Effector memory CD8-positive, alpha-beta T cell (primary cell): ENCODE data around the gene GCC2.
"Not testable (repeated sequence)": the region's sequence is repeated elsewhere in the genome, so short reads cannot be mapped to it uniquely, and the experiment has no call there.

ENCODE experiments used
- ATAC-seq: fragments of 150-1000 bp; cut with Tn5 transposase; replicated peaks from 2 replicates; pipeline ENCODE4 v1.10.0; 2021; ENCODE audit warnings: mild to moderate bottlenecking, moderate library complexity
- DNase-seq, 3 experiments: peaks; one replicate each; pipeline ENCODE4 v3.0.0; 2021
- H3K27ac Mint-ChIP-seq, 2 donors: one replicate each; pipeline ENCODE4 v1.8.0; 2022; ENCODE audit warnings: mild to moderate bottlenecking in 2 of 2, mixed read lengths in 2 of 2, moderate library complexity in 2 of 2
- H3K27me3 Mint-ChIP-seq, 2 donors: one replicate each; pipeline ENCODE4 v1.8.0; 2022; ENCODE audit warnings: mixed read lengths in 2 of 2
- H3K36me3 Mint-ChIP-seq: one replicate; pipeline ENCODE4 v1.8.0; 2022; ENCODE audit warnings: mild to moderate bottlenecking, moderate library complexity, mixed read lengths; ENCODE audit not compliant: insufficient read depth
- H3K4me1 Mint-ChIP-seq, 2 donors: one replicate each; pipeline ENCODE4 v1.8.0; 2022; ENCODE audit warnings: low read depth in 2 of 2, mixed read lengths in 2 of 2
- H3K4me3 Mint-ChIP-seq, 2 donors: one replicate each; pipeline ENCODE4 v1.8.0; 2022; ENCODE audit warnings: mild to moderate bottlenecking in 2 of 2, mixed read lengths in 2 of 2, moderate library complexity in 2 of 2
- H3K9me3 Mint-ChIP-seq, 2 donors: one replicate each; pipeline ENCODE4 v1.8.0; 2022; ENCODE audit warnings: mixed read lengths in 2 of 2

The GCC2 gene

GRCh38 chr2:108547606-108548005 is 98.6 kb downstream of the GCC2 start:
- no peak overlapping the region for H3K4me3 Mint-ChIP-seq
- DNase-seq (no peak), ATAC-seq (no peak)
- no peaks in the 10 kb centered on the region for H3K27me3 Mint-ChIP-seq
- no peaks in the 10 kb centered on the region for H3K36me3 Mint-ChIP-seq
- no peak overlapping the region for H3K27ac Mint-ChIP-seq
- H3K4me1 Mint-ChIP-seq = peaks cover 3 to 15% of the 10 kb centered on the region in 2 donors
- no peaks in the 10 kb centered on the region for H3K9me3 Mint-ChIP-seq

GRCh38 chr2:108548208-108549003 is 99.4 kb downstream of the GCC2 start:
- Mint-ChIP-seq H3K36me3 (no peaks in the 10 kb centered on the region), H3K4me3 (no peak overlapping the region), H3K27me3 (no peaks in the 10 kb centered on the region), H3K4me1 (peaks cover 3 to 15% of the 10 kb centered on the region in 2 donors), H3K27ac (no peak overlapping the region), H3K9me3 (no peaks in the 10 kb centered on the region)
- DNase-seq = no peak
- no peak for ATAC-seq

GRCh38 chr2:108552566-108552965 is 103.6 kb downstream of the GCC2 start:
- no peak overlapping the region for H3K27ac Mint-ChIP-seq
- no peak overlapping the region for H3K4me3 Mint-ChIP-seq
- peaks cover 4 to 11% of the 10 kb centered on the region in 2 donors for H3K4me1 Mint-ChIP-seq
- no peak for ATAC-seq
- no peaks in the 10 kb centered on the region for H3K36me3 Mint-ChIP-seq
- no peak for DNase-seq
- H3K27me3 Mint-ChIP-seq = no peaks in the 10 kb centered on the region
- H3K9me3 Mint-ChIP-seq = no peaks in the 10 kb centered on the region

GRCh38 chr2:108553209-108553919 is 104.4 kb downstream of the GCC2 start:
- peaks cover 0 to 9% of the 10 kb centered on the region in 2 donors for H3K4me1 Mint-ChIP-seq
- H3K9me3 Mint-ChIP-seq = no peaks in the 10 kb centered on the region

GRCh38 chr2:108554528-108554927 is 105.5 kb downstream of the GCC2 start:
- no peak overlapping the region for H3K4me3 Mint-ChIP-seq
- no peaks in the 10 kb centered on the region for H3K27me3 Mint-ChIP-seq
- no peaks in the 10 kb centered on the region for H3K36me3 Mint-ChIP-seq
- H3K4me1 Mint-ChIP-seq = peaks cover 0 to 9% of the 10 kb centered on the region in 2 donors
- H3K9me3 Mint-ChIP-seq = no peaks in the 10 kb centered on the region
- H3K27ac Mint-ChIP-seq = no peak overlapping the region
- DNase-seq (no peak), ATAC-seq (no peak)

More at GRCh38 chr2:108553209-108553919, 104.4 kb downstream of the GCC2 start:
- H3K36me3 Mint-ChIP-seq = no peaks in the 10 kb centered on the region
- no peaks in the 10 kb centered on the region for H3K27me3 Mint-ChIP-seq
- H3K4me3 Mint-ChIP-seq = no peak overlapping the region
- peak overlapping the region; percentile 18 to 67 for H3K27ac Mint-ChIP-seq
- no peak for ATAC-seq
- DNase-seq = no peak

- peaks cover 6 to 13% of the 10 kb centered on the region in 2 donors for H3K4me1 Mint-ChIP-seq
- no peak overlapping the region for H3K27ac Mint-ChIP-seq
These were observed 106.6 kb downstream of the GCC2 start for GRCh38 chr2:108555572-108555971.

GRCh38 chr2:108556581-108556980 is 107.6 kb downstream of the GCC2 start:
- ATAC-seq, H3K9me3 Mint-ChIP-seq, H3K4me3 Mint-ChIP-seq, H3K27me3 Mint-ChIP-seq, DNase-seq, H3K27ac Mint-ChIP-seq, H3K36me3 Mint-ChIP-seq: not testable (repeated sequence)
- peaks cover 6 to 13% of the 10 kb centered on the region in 2 donors for H3K4me1 Mint-ChIP-seq

More at GRCh38 chr2:108555572-108555971, 106.6 kb downstream of the GCC2 start:
- Mint-ChIP-seq H3K36me3 (no peaks in the 10 kb centered on the region), H3K4me3 (no peak overlapping the region), H3K9me3 (no peaks in the 10 kb centered on the region), H3K27me3 (no peaks in the 10 kb centered on the region)
- DNase-seq (no peak), ATAC-seq (no peak)
